CD14-positive monocyte (primary cell): ENCODE data around the gene DENND11. TPM values are rescaled to one million over a fixed set of nuclear protein-coding genes. Genes with fewer than 3 reads are reported as not detected.

Experiments
- DNase-seq, 3 donors: peaks; one replicate each; pipeline ENCODE4 v3.0.0-alpha.2; 2011 to 2022
- H2AFZ ChIP-seq: 2 replicates; pipeline ENCODE4 v1.6.0; 2012; ENCODE audit warnings: mild to moderate bottlenecking, low read depth, low read length, inconsistent platforms; ENCODE audit not compliant: insufficient read depth, poor library complexity, severe bottlenecking
- H3K27ac ChIP-seq, 2 donors: 1 replicate in 1 of 2; 2 replicates in 1 of 2; pipeline ENCODE4 v1.5.1; 2012 to 2013; ENCODE audit warnings: low read length in 2 of 2, control low read depth in 1 of 2, inconsistent platforms in 1 of 2, low read depth in 1 of 2, mild to moderate bottlenecking in 1 of 2
- H3K27me3 ChIP-seq, 2 donors: one replicate each; pipeline versions ENCODE4 v1.6.0 to v1.6.1; 2011 to 2013; ENCODE audit warnings: low read length in 2 of 2; ENCODE audit not compliant: control insufficient read depth in 2 of 2, insufficient read depth in 2 of 2
- H3K36me3 ChIP-seq, 2 donors: replicated peaks in 1 of 2; 1 replicate in 1 of 2; 2 replicates in 1 of 2; pipeline versions ENCODE4 v1.5.1 to v1.6.1; 2012 to 2013; ENCODE audit warnings: low read length in 2 of 2, control low read depth in 1 of 2, inconsistent platforms in 1 of 2, mild to moderate bottlenecking in 1 of 2; ENCODE audit not compliant: insufficient read depth in 2 of 2, control insufficient read depth in 1 of 2
- H3K4me1 ChIP-seq, 2 donors: 1 replicate in 1 of 2; 2 replicates in 1 of 2; pipeline versions ENCODE4 v1.5.1 to v1.6.1; 2012 to 2013; ENCODE audit warnings: low read length in 2 of 2, control low read depth in 1 of 2, inconsistent platforms in 1 of 2, mild to moderate bottlenecking in 1 of 2, moderate library complexity in 1 of 2; ENCODE audit not compliant: insufficient read depth in 2 of 2, control insufficient read depth in 1 of 2
- H3K4me2 ChIP-seq: replicated peaks from 2 replicates; pipeline ENCODE3; 2012; ENCODE audit warnings: low read length, moderate library complexity, mild to moderate bottlenecking; ENCODE audit not compliant: poor library complexity, severe bottlenecking; ENCODE audit errors: extremely low read depth
- H3K4me3 ChIP-seq, 3 experiments: fragments of 200-600 bp in 1 of 3; sonication (generic) in 1 of 3; replicated peaks in 1 of 3; 1 replicate in 2 of 3; 2 replicates in 1 of 3; pipeline ENCODE4 v1.5.1; 2011 to 2013; ENCODE audit warnings: low read length in 3 of 3, mild to moderate bottlenecking in 3 of 3, control low read depth in 2 of 3, low read depth in 2 of 3, inconsistent platforms in 1 of 3, moderate library complexity in 1 of 3
- H3K79me2 ChIP-seq: 2 replicates; pipeline ENCODE4 v1.6.0; 2012; ENCODE audit warnings: mild to moderate bottlenecking, control low read depth, inconsistent platforms, low read length, moderate library complexity; ENCODE audit not compliant: insufficient read depth
- H3K9ac ChIP-seq: 2 replicates; pipeline ENCODE4 v1.6.0; 2017; ENCODE audit warnings: low read length, mild to moderate bottlenecking; ENCODE audit not compliant: insufficient read depth, poor library complexity, severe bottlenecking
- H3K9me3 ChIP-seq, 2 donors: replicated peaks in 1 of 2; 1 replicate in 1 of 2; 2 replicates in 1 of 2; pipeline versions ENCODE4 v1.5.1 to v1.6.1; 2012 to 2013; ENCODE audit warnings: low read length in 2 of 2, control low read depth in 1 of 2; ENCODE audit not compliant: control insufficient read depth in 1 of 2, insufficient read depth in 1 of 2
- H4K20me1 ChIP-seq: 2 replicates; pipeline ENCODE4 v1.6.0; 2012; ENCODE audit warnings: mild to moderate bottlenecking, low read length, control low read depth, moderate library complexity; ENCODE audit not compliant: insufficient read depth
- H3K27ac Mint-ChIP-seq, 7 donors: one replicate each; pipeline ENCODE4 v1.8.0; 2020; ENCODE audit warnings: mild to moderate bottlenecking in 7 of 7, mixed read lengths in 7 of 7, moderate library complexity in 6 of 7, inconsistent platforms in 2 of 7
- H3K27me3 Mint-ChIP-seq, 3 donors: one replicate each; pipeline ENCODE4 v1.8.0; 2021 to 2022; ENCODE audit warnings: low read depth in 3 of 3, mild to moderate bottlenecking in 3 of 3, mixed read lengths in 3 of 3, moderate library complexity in 3 of 3, inconsistent platforms in 1 of 3
- H3K36me3 Mint-ChIP-seq, 2 donors: one replicate each; pipeline ENCODE4 v1.8.0; 2020; ENCODE audit warnings: mixed read lengths in 2 of 2, inconsistent platforms in 1 of 2, mild to moderate bottlenecking in 1 of 2
- H3K4me1 Mint-ChIP-seq: one replicate; pipeline ENCODE4 v1.8.0; 2020; ENCODE audit warnings: mild to moderate bottlenecking, mixed read lengths
- H3K4me3 Mint-ChIP-seq, 2 donors: one replicate each; pipeline ENCODE4 v1.8.0; 2020; ENCODE audit warnings: mild to moderate bottlenecking in 2 of 2, mixed read lengths in 2 of 2, moderate library complexity in 1 of 2
- H3K9me3 Mint-ChIP-seq, 7 donors: one replicate each; pipeline ENCODE4 v1.8.0; 2020 to 2022; ENCODE audit warnings: mixed read lengths in 7 of 7, mild to moderate bottlenecking in 6 of 7, moderate library complexity in 6 of 7, inconsistent platforms in 2 of 7
- WGBS: methylation state at CpG from one replicate; pipeline ENCODE4 v1.1.5; 2013; ENCODE audit warnings: missing lambda C conversion rate; ENCODE audit not compliant: insufficient coverage; 5-methylcytosine and 5-hydroxymethylcytosine counted together
- intact Hi-C, 2 donors: fragments of 100-400 bp; cut with micrococcal nuclease; formaldehyde crosslinking; loops; one replicate each; pipeline versions ENCODE4 v1.15.0 to v1.15.1; 2023
- polyA plus RNA-seq, 3 donors: library from polyadenylated mRNA; depleted of rRNA in 1 of 3; unstranded in 2 of 3; stranded (reverse) in 1 of 3; fragments of 300-500 nt in 2 of 3; fragments of >200 nt in 1 of 3; fragmentation: Illumina TruSeq in 2 of 3; gene quantifications; 1 replicate in 2 of 3; 2 replicates in 1 of 3; pipeline ENCODE4 v1.2.3, GENCODE V29; 2012 to 2021
- TF ChIP-seq, protein P1 (sequence below): fragments of 200-600 bp; IDR thresholded peaks from one replicate; pipeline ENCODE4 v1.8.0; 2022; ENCODE audit warnings: antibody characterized with exemption, mild to moderate bottlenecking

Gene DENND11
- polyA plus RNA-seq, 3 donors, result 1.4 to 4.7 (median 1.9) TPM

DNA sequence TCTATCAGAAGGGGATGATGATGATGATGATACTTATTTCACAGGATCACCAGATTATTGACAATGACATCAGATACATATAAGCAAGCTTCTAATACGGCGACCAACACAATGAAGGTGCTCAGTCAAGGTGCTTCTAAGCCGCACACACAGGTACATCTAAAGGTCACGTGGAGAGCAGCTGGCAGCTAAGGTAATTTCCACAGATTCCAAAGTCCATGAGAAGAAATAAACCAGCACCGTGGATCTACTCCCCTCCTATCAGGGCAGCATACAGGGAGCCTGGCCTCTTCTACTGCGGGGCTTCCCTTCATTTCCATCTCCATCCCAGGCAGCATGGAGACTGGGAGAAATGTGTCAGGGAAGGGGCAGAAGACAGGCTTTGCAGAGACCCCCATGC, 37.5 kb downstream of the DENND11 start:
- H3K9me3 ChIP-seq, result no peaks in the 10 kb centered on the region
- no peaks in the 10 kb centered on the region for H3K79me2 ChIP-seq
- intact Hi-C loops, result no loop called here
- H4K20me1 ChIP-seq, result no peaks in the 10 kb centered on the region
- no peak overlapping the region for H3K4me3 ChIP-seq
- no peak overlapping the region for H3K9ac ChIP-seq
- H3K27ac Mint-ChIP-seq, result peak overlapping the region in 2 of 7 donors; percentile 16 to 18
- H3K4me1 ChIP-seq, result peaks cover 45 to 47% of the 10 kb centered on the region in 2 donors
- peaks cover 6 to 19% of the 10 kb centered on the region in 2 donors for H3K36me3 ChIP-seq
- 100% methylated on average over 2 of the region's 6 CpGs for WGBS
- H3K4me3 Mint-ChIP-seq, result no peak overlapping the region
- peaks cover 21 to 32% of the 10 kb centered on the region in 2 donors for H3K36me3 Mint-ChIP-seq
- TF ChIP-seq, protein P1, sequence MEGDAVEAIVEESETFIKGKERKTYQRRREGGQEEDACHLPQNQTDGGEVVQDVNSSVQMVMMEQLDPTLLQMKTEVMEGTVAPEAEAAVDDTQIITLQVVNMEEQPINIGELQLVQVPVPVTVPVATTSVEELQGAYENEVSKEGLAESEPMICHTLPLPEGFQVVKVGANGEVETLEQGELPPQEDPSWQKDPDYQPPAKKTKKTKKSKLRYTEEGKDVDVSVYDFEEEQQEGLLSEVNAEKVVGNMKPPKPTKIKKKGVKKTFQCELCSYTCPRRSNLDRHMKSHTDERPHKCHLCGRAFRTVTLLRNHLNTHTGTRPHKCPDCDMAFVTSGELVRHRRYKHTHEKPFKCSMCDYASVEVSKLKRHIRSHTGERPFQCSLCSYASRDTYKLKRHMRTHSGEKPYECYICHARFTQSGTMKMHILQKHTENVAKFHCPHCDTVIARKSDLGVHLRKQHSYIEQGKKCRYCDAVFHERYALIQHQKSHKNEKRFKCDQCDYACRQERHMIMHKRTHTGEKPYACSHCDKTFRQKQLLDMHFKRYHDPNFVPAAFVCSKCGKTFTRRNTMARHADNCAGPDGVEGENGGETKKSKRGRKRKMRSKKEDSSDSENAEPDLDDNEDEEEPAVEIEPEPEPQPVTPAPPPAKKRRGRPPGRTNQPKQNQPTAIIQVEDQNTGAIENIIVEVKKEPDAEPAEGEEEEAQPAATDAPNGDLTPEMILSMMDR, result no peak
- peaks cover 0 to 4% (median 1%) of the 10 kb centered on the region in 3 donors for H3K27me3 Mint-ChIP-seq
- H3K27me3 ChIP-seq, result no peaks in the 10 kb centered on the region
- H3K27ac ChIP-seq, result no peak overlapping the region
- H3K9me3 Mint-ChIP-seq, result no peaks in the 10 kb centered on the region
- no peak overlapping the region for H3K4me2 ChIP-seq
- H2AFZ ChIP-seq, result no peak overlapping the region
- H3K4me1 Mint-ChIP-seq, result peaks cover 43% of the 10 kb centered on the region
- no peak for DNase-seq

- no peak overlapping the region for H3K4me3 ChIP-seq
- TF ChIP-seq, protein P1, result no peak
- peak overlapping the region in 1 of 2 donors; percentile 35 for H3K4me3 Mint-ChIP-seq
- peaks cover 0 to 2% (median 0%) of the 10 kb centered on the region in 3 donors for H3K27me3 Mint-ChIP-seq
- no peaks in the 10 kb centered on the region for H4K20me1 ChIP-seq
- H3K27ac ChIP-seq, result peak overlapping the region; percentile 18 to 75
- peaks cover 6 to 19% of the 10 kb centered on the region in 2 donors for H3K36me3 ChIP-seq
- no peaks in the 10 kb centered on the region for H3K9me3 ChIP-seq
- no peak overlapping the region for H3K9ac ChIP-seq
- H3K27ac Mint-ChIP-seq, result peak overlapping the region; percentile 15 to 82 (median 71)
- intact Hi-C loops, result no loop called here
- no peaks in the 10 kb centered on the region for H3K9me3 Mint-ChIP-seq
- H3K27me3 ChIP-seq, result no peaks in the 10 kb centered on the region
- 43% methylated on average over 2 of the region's 6 CpGs for WGBS
- no peak overlapping the region for H2AFZ ChIP-seq
- peaks cover 45 to 48% of the 10 kb centered on the region in 2 donors for H3K4me1 ChIP-seq
- peaks cover 21 to 32% of the 10 kb centered on the region in 2 donors for H3K36me3 Mint-ChIP-seq
- H3K4me1 Mint-ChIP-seq, result peaks cover 44% of the 10 kb centered on the region
- H3K4me2 ChIP-seq, result peak overlapping the region; percentile 17
- DNase-seq, result peak in 2 of 3 donors; percentile 27 to 39
- H3K79me2 ChIP-seq, result no peaks in the 10 kb centered on the region
Measured at GRCh38 chr7:141663081-141663849, 38.7 kb downstream of the DENND11 start.
